Measurements from ENCODE around the gene GPR84. TPM values are rescaled to one million over a fixed set of nuclear protein-coding genes. Genes with fewer than 3 reads are reported as not detected.

Gene GPR84
- total RNA-seq, 1 donor from 2014 or later, result not detected

- Mint-ChIP-seq H3K4me3 (ENCODE audit: low read depth) (no peak overlapping the region), H3K27ac (no peak overlapping the region), H3K36me3 (ENCODE audit: insufficient read depth) (no peaks in the 10 kb centered on the region), H3K27me3 (peaks cover 12% of the 10 kb centered on the region), H3K4me1 (ENCODE audit: low read depth) (peaks cover 27% of the 10 kb centered on the region), H3K9me3 (ENCODE audit: low read depth) (no peaks in the 10 kb centered on the region)
- TF ChIP-seq CTCF (IDR thresholded peaks at IDR 0.05; ENCODE audit: unreplicated experiment), result no peak
- DNase-seq (ENCODE audit: low spot score, unreplicated experiment), result peak; percentile 87
Measured at GRCh38 chr12:54358945-54359761, 5.1 kb downstream of the GPR84 start.

GRCh38 chr12:54358191-54358944, 5.9 kb downstream of the GPR84 start:
- Mint-ChIP-seq H3K27ac (no peak overlapping the region), H3K9me3 (ENCODE audit: low read depth) (no peaks in the 10 kb centered on the region), H3K4me1 (ENCODE audit: low read depth) (peaks cover 33% of the 10 kb centered on the region), H3K36me3 (ENCODE audit: insufficient read depth) (no peaks in the 10 kb centered on the region), H3K4me3 (ENCODE audit: low read depth) (no peak overlapping the region), H3K27me3 (peaks cover 5% of the 10 kb centered on the region)
- no peak for DNase-seq (ENCODE audit: low spot score, unreplicated experiment)
- no peak for TF ChIP-seq CTCF (IDR thresholded peaks at IDR 0.05; ENCODE audit: unreplicated experiment)

GRCh38 chr12:54357506-54358190, 6.6 kb downstream of the GPR84 start:
- Mint-ChIP-seq H3K9me3 (ENCODE audit: low read depth) (no peaks in the 10 kb centered on the region), H3K4me3 (ENCODE audit: low read depth) (peak overlapping the region; percentile 16), H3K27ac (no peak overlapping the region), H3K4me1 (ENCODE audit: low read depth) (peaks cover 39% of the 10 kb centered on the region), H3K36me3 (ENCODE audit: insufficient read depth) (no peaks in the 10 kb centered on the region), H3K27me3 (no peaks in the 10 kb centered on the region)
- TF ChIP-seq CTCF (IDR thresholded peaks at IDR 0.05; ENCODE audit: unreplicated experiment), result no peak
- no peak for DNase-seq (ENCODE audit: low spot score, unreplicated experiment)

GRCh38 chr12:54356951-54357356, 7.3 kb downstream of the GPR84 start:
- peak overlapping the region; percentile 16 for H3K4me3 Mint-ChIP-seq (ENCODE audit: low read depth)
- TF ChIP-seq CTCF (IDR thresholded peaks at IDR 0.05; ENCODE audit: unreplicated experiment), result no peak
- no peaks in the 10 kb centered on the region for H3K27me3 Mint-ChIP-seq
- H3K36me3 Mint-ChIP-seq (ENCODE audit: insufficient read depth), result no peaks in the 10 kb centered on the region
- DNase-seq (ENCODE audit: low spot score, unreplicated experiment), result no peak
- H3K27ac Mint-ChIP-seq, result peak overlapping the region; percentile 59
- no peaks in the 10 kb centered on the region for H3K9me3 Mint-ChIP-seq (ENCODE audit: low read depth)
- peaks cover 46% of the 10 kb centered on the region for H3K4me1 Mint-ChIP-seq (ENCODE audit: low read depth)

GRCh38 chr12:54356228-54356627, 8.1 kb downstream of the GPR84 start:
- no peaks in the 10 kb centered on the region for H3K27me3 Mint-ChIP-seq
- H3K36me3 Mint-ChIP-seq (ENCODE audit: insufficient read depth), result no peaks in the 10 kb centered on the region
- peaks cover 50% of the 10 kb centered on the region for H3K4me1 Mint-ChIP-seq (ENCODE audit: low read depth)
- H3K9me3 Mint-ChIP-seq (ENCODE audit: low read depth), result no peaks in the 10 kb centered on the region
- no peak for DNase-seq (ENCODE audit: low spot score, unreplicated experiment)
- TF ChIP-seq CTCF (IDR thresholded peaks at IDR 0.05; ENCODE audit: unreplicated experiment), result no peak
- no peak overlapping the region for H3K4me3 Mint-ChIP-seq (ENCODE audit: low read depth)
- peak overlapping the region; percentile 59 for H3K27ac Mint-ChIP-seq

Data from progenitor cell of endocrine pancreas (in vitro differentiated cells).